Osteoblast (primary cell): Measurements from ENCODE around the gene SLC5A11. TPM values are rescaled to one million over a fixed set of nuclear protein-coding genes. Genes with fewer than 3 reads are reported as not detected.

ENCODE experiments used
- DNase-seq: peaks from one replicate; pipeline ENCODE4 v3.0.0; 2011; ENCODE audit warnings: low spot score, mixed read lengths; ENCODE audit not compliant: insufficient read length; ENCODE audit errors: missing footprints
- H2AFZ ChIP-seq: 2 replicates; pipeline ENCODE4 v1.6.0; 2011; ENCODE audit warnings: mild to moderate bottlenecking, low read length
- H3K27ac ChIP-seq: 2 replicates; pipeline ENCODE4 v1.5.1; 2011; ENCODE audit warnings: mild to moderate bottlenecking, low read depth, low read length, moderate library complexity
- H3K27me3 ChIP-seq: 2 replicates; pipeline ENCODE4 v1.6.0; 2012; ENCODE audit warnings: mild to moderate bottlenecking, control low read depth, inconsistent platforms, low read length, moderate library complexity; ENCODE audit not compliant: insufficient read depth
- H3K36me3 ChIP-seq: 2 replicates; pipeline ENCODE4 v1.5.1; 2011; ENCODE audit warnings: mild to moderate bottlenecking, low read length, control low read depth, moderate library complexity; ENCODE audit not compliant: insufficient read depth
- H3K4me1 ChIP-seq: 2 replicates; pipeline ENCODE4 v1.5.1; 2011; ENCODE audit warnings: mild to moderate bottlenecking, low read length, control low read depth, moderate library complexity; ENCODE audit not compliant: insufficient read depth
- H3K4me2 ChIP-seq: 2 replicates; pipeline ENCODE4 v1.6.0; 2011; ENCODE audit warnings: mild to moderate bottlenecking, low read length; ENCODE audit not compliant: insufficient read depth
- H3K4me3 ChIP-seq: fragments of 200-600 bp; sonication (generic); 3 replicates; pipeline ENCODE4 v1.5.1; 2012; ENCODE audit warnings: mild to moderate bottlenecking, low read length, inconsistent platforms; ENCODE audit not compliant: insufficient read depth
- H3K79me2 ChIP-seq: 2 replicates; pipeline ENCODE4 v1.6.0; 2012; ENCODE audit warnings: mild to moderate bottlenecking, low read length, control low read depth, inconsistent platforms; ENCODE audit not compliant: insufficient read depth
- H3K9me3 ChIP-seq: 2 replicates; pipeline ENCODE4 v1.5.1; 2011; ENCODE audit warnings: low read depth, low read length, control low read depth
- H4K20me1 ChIP-seq: 2 replicates; pipeline ENCODE4 v1.6.0; 2012; ENCODE audit warnings: mild to moderate bottlenecking, low read length, control low read depth; ENCODE audit not compliant: insufficient read depth
- CTCF ChIP-seq: IDR thresholded peaks from 2 replicates; pipeline ENCODE4 v1.5.1; 2011; ENCODE audit warnings: mild to moderate bottlenecking, low read depth, low read length, moderate library complexity; ENCODE audit errors: extremely low read depth
- total RNA-seq: library from RNA; depleted of rRNA; stranded (reverse); fragments of >200 nt; gene quantifications from 2 replicates; pipeline ENCODE4 v1.2.3, GENCODE V29; 2012

The SLC5A11 gene
- total RNA-seq, 1 donor = not detected

- Histone ChIP-seq H3K9me3 (no peaks in the 10 kb centered on the region), H3K27me3 (no peaks in the 10 kb centered on the region), H3K4me2 (peak overlapping the region; percentile 15), H3K27ac (no peak overlapping the region), H3K36me3 (no peaks in the 10 kb centered on the region), H3K79me2 (no peaks in the 10 kb centered on the region), H3K4me3 (no peak overlapping the region), H3K4me1 (peaks cover 7% of the 10 kb centered on the region), H2AFZ (no peak overlapping the region), H4K20me1 (no peaks in the 10 kb centered on the region)
- DNase-seq = no peak
- TF ChIP-seq CTCF = no peak
These were observed 5.9 kb downstream of the SLC5A11 start for GRCh38 chr16:24851700-24852099.

GRCh38 chr16:24852281-24852721 is 6.5 kb downstream of the SLC5A11 start:
- DNase-seq = no peak
- Histone ChIP-seq H3K27ac (no peak overlapping the region), H3K79me2 (no peaks in the 10 kb centered on the region), H3K36me3 (no peaks in the 10 kb centered on the region), H4K20me1 (no peaks in the 10 kb centered on the region), H3K9me3 (no peaks in the 10 kb centered on the region), H3K4me1 (peaks cover 7% of the 10 kb centered on the region), H3K4me2 (peak overlapping the region; percentile 15), H3K4me3 (no peak overlapping the region), H3K27me3 (no peaks in the 10 kb centered on the region), H2AFZ (no peak overlapping the region)
- TF ChIP-seq CTCF = no peak

- Histone ChIP-seq H3K9me3 (no peaks in the 10 kb centered on the region), H3K27me3 (no peaks in the 10 kb centered on the region), H4K20me1 (no peaks in the 10 kb centered on the region), H3K36me3 (no peaks in the 10 kb centered on the region), H3K4me1 (peaks cover 2% of the 10 kb centered on the region), H3K79me2 (no peaks in the 10 kb centered on the region), H2AFZ (peak overlapping the region; percentile 59), H3K4me3 (peak overlapping the region; percentile 39), H3K27ac (no peak overlapping the region), H3K4me2 (peak overlapping the region; percentile 68)
- no peak for DNase-seq
- no peak for TF ChIP-seq CTCF
These were observed 7.5 kb downstream of the SLC5A11 start for GRCh38 chr16:24853169-24853824.

- peak overlapping the region; percentile 39 for H3K4me3 ChIP-seq
- TF ChIP-seq CTCF = no peak
- H3K4me1 ChIP-seq = no peaks in the 10 kb centered on the region
- H3K36me3 ChIP-seq = no peaks in the 10 kb centered on the region
- no peaks in the 10 kb centered on the region for H3K9me3 ChIP-seq
- peak; percentile 90 for DNase-seq
- no peaks in the 10 kb centered on the region for H4K20me1 ChIP-seq
- peak overlapping the region; percentile 68 for H3K4me2 ChIP-seq
- no peak overlapping the region for H3K27ac ChIP-seq
- no peaks in the 10 kb centered on the region for H3K27me3 ChIP-seq
- peak overlapping the region; percentile 59 for H2AFZ ChIP-seq
- no peaks in the 10 kb centered on the region for H3K79me2 ChIP-seq
These were observed 8.1 kb downstream of the SLC5A11 start for GRCh38 chr16:24853830-24854229.
